ENCODE measurements around the gene ZMAT3. TPM values are rescaled to one million over a fixed set of nuclear protein-coding genes. Genes with fewer than 3 reads are reported as not detected.
"Not testable (repeated sequence)": the region's sequence is repeated elsewhere in the genome, so short reads cannot be mapped to it uniquely, and the experiment has no call there.

The ZMAT3 gene
- total and polyA plus RNA-seq, 2 experiments from 2014 or later: 7.6 to 9.5 TPM

DNA sequence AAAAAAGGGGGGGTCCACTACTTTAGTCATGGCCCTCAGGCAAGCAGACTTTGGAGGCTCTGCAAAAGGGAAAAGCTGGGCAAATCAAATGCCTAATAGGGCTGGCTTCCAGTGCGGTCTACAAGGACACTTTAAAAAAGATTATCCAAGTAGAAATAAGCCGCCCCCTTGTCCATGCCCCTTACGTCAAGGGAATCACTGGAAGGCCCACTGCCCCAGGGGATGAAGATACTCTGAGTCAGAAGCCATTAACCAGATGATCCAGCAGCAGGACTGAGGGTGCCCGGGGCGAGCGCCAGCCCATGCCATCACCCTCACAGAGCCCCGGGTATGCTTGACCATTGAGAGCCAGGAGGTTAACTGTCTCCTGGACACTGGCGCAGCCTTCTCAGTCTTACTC lies 15.3 kb downstream of the ZMAT3 start:
- DNase-seq (ENCODE audit: low read depth in 1 of 2, low spot score in 1 of 2): no peak
- H3K36me3 ChIP-seq: peaks cover 4% of the 10 kb centered on the region
- TF ChIP-seq, protein P1, sequence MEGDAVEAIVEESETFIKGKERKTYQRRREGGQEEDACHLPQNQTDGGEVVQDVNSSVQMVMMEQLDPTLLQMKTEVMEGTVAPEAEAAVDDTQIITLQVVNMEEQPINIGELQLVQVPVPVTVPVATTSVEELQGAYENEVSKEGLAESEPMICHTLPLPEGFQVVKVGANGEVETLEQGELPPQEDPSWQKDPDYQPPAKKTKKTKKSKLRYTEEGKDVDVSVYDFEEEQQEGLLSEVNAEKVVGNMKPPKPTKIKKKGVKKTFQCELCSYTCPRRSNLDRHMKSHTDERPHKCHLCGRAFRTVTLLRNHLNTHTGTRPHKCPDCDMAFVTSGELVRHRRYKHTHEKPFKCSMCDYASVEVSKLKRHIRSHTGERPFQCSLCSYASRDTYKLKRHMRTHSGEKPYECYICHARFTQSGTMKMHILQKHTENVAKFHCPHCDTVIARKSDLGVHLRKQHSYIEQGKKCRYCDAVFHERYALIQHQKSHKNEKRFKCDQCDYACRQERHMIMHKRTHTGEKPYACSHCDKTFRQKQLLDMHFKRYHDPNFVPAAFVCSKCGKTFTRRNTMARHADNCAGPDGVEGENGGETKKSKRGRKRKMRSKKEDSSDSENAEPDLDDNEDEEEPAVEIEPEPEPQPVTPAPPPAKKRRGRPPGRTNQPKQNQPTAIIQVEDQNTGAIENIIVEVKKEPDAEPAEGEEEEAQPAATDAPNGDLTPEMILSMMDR (IDR thresholded peaks at IDR 0.05; ENCODE audit: low read depth, low read length): no peak

DNA sequence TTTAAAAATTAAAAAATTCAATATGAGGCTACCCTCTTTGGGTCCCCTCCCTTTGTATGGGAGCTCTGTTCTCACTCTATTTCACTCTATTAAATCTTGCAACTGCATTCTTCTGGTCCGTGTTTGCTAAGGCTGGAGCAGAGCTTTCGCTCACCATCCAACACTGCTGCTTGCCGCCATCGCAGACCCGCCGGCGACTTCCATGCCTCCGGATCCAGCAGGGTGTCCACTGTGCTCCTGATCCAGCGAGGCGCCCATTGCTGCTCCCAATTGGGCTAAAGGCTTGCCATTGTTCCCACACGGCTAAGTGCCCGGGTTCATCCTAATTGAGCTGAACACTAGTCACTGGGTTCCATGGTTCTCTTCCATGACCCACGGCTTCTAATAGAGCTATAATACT lies 17.0 kb downstream of the ZMAT3 start:
- DNase-seq (ENCODE audit: low read depth in 1 of 2, low spot score in 1 of 2); H3K27ac ChIP-seq; H3K27me3 ChIP-seq; H3K4me3 ChIP-seq; H3K4me1 ChIP-seq (ENCODE audit: low read depth); H3K36me3 ChIP-seq; H3K9me3 ChIP-seq (ENCODE audit: low read depth): not testable (repeated sequence)

More for the DNA sequence above, 15.3 kb downstream of the ZMAT3 start:
- no peaks in the 10 kb centered on the region for H3K9me3 ChIP-seq (ENCODE audit: low read depth)
- no peaks in the 10 kb centered on the region for H3K27me3 ChIP-seq
- no peak overlapping the region for H3K27ac ChIP-seq
- no peak overlapping the region for H3K4me3 ChIP-seq
- H3K4me1 ChIP-seq (ENCODE audit: low read depth): no peaks in the 10 kb centered on the region

DNA sequence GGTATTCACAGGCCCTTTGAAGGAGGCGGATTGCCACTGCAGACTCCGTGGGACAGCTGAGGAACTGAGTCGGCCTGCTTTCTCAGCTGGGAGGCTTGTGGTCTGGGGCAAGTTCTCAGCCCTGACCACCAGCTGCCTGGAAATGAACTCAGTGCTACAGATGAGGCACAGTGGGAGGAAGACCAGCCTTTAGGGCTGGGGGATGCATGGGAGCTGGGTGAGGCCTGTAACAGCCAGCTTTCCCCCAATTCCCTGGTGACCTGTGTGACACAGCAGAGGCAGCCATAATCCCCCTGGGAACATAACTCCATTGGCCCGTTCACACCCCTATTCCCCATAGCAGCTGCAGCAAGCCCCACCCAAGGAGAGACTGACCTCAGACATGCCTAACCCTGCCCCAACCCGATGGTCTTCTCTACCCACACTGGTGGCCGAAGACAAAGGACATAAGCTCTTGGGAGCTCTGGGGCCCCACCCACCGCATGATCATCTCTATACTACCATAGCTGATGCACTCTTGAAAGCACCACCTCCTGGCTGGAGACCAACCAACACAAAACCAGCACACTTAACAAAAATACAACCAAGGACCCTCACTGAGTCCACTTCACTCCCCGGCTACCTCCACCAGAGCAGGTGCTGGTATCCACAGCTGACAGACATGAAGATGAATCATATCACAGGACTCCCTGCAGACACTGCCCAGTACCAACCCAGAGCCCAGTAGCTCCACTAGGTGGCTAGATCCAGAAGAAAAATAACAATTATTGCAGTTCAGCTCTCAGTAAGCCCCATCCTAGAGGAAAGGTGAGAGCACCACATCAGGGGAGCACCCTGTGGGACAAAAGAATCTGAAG lies 24.9 kb downstream of the ZMAT3 start:
- H3K36me3 ChIP-seq: no peaks in the 10 kb centered on the region
- H3K27ac ChIP-seq: peak overlapping the region; percentile 34
- H3K4me1 ChIP-seq (ENCODE audit: low read depth): peaks cover 9% of the 10 kb centered on the region
- no peaks in the 10 kb centered on the region for H3K9me3 ChIP-seq (ENCODE audit: low read depth)
- DNase-seq (ENCODE audit: low read depth in 1 of 2, low spot score in 1 of 2): no peak
- H3K4me3 ChIP-seq: no peak overlapping the region
- TF ChIP-seq, protein P1 (IDR thresholded peaks at IDR 0.05; ENCODE audit: low read depth, low read length): no peak
- no peaks in the 10 kb centered on the region for H3K27me3 ChIP-seq

DNA sequence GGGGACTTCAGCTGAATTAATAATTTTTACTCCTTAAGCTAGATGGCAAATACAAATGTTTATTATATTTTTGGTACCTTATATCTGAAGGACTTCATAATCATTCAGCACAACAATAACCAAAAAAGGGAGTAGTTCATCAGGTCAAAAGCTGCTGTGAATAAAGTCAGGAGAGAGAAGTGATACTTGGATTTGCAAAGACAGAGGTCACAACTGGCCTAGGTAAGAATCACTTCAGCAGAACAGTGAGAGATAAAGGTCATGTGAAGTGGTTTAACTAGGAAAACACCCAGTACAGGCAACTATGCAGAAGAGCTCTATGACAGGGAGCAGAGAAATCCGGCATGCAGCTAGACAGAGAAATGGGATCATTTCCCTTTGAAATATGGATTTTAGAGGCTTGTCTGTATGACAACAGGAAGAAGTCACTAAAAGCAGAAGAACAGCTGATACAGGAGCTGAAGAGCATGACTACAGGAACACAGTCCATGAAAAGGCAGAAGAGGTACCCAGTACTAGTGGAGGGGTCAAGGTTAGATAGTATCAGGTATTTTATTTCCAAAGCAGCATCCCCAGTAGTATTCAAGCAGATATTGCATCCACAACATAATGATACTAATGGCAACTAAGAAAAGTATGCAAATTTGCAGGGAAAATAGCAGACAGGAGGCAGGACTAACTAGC lies 25.7 kb downstream of the ZMAT3 start:
- Histone ChIP-seq H3K4me3 (no peak overlapping the region), H3K27me3 (no peaks in the 10 kb centered on the region), H3K27ac (peak overlapping the region; percentile 34), H3K36me3 (no peaks in the 10 kb centered on the region), H3K9me3 (ENCODE audit: low read depth) (no peaks in the 10 kb centered on the region), H3K4me1 (ENCODE audit: low read depth) (peaks cover 9% of the 10 kb centered on the region)
- peak in 1 of 2 donors; percentile 19 for DNase-seq (ENCODE audit: low read depth in 1 of 2, low spot score in 1 of 2)
- TF ChIP-seq, protein P1 (IDR thresholded peaks at IDR 0.05; ENCODE audit: low read depth, low read length): no peak

DNA sequence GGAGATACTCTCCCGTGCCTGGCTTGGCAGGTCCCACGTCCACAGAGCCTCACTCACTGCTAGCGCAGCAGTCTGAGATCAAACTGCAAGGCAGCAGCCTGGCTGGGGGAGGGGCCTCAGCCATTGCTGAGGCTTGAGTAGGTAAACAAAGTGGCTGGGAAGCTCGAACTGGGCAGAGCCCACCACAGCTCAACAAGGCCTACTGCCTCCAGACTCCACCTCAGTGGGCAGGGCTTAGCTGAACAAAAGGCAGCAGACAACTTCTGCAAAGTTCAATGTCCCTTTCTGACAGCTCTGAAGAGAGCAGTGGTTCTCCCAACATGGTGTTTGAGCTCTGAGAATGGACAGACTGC lies 32.7 kb downstream of the ZMAT3 start:
- not testable (repeated sequence) for H3K27me3 ChIP-seq; DNase-seq (ENCODE audit: low read depth in 1 of 2, low spot score in 1 of 2); H3K27ac ChIP-seq

DNA sequence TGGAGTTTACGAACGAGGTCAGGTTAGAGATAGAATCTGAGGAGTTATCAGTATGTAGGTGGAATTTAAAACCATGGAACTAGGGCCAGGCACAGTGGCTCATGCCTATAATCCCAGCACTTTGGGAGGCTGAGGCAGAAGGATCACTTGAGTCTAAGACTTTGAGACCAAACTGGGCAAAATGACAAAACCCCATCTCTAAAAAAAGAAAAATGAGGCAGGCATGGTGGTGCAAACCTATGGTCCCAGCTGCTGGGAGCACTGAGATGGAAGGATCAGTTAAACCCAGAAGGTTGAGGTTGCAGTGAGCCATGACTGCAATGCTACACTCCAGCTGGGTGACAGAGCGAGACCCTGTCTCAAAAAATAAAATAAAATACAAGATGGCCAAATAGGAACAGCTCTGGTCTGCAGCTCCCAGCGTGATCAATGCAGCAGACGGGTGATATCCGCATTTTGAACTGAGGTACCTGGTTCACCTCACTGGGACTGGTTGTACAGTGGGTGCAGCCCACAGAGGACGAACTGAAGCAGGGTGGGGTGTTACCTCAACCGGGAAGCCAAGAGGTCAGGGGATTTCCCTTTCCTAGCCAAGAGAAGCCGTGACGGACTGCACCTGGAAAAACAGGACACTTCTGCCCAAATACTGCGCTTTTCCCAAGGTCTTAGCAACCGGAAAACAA lies 33.3 kb downstream of the ZMAT3 start:
- Histone ChIP-seq H3K4me1 (ENCODE audit: low read depth) (peaks cover 8% of the 10 kb centered on the region), H3K27ac (no peak overlapping the region), H3K36me3 (no peaks in the 10 kb centered on the region), H3K4me3 (no peak overlapping the region), H3K27me3 (no peaks in the 10 kb centered on the region), H3K9me3 (ENCODE audit: low read depth) (no peaks in the 10 kb centered on the region)
- no peak for DNase-seq (ENCODE audit: low read depth in 1 of 2, low spot score in 1 of 2)
- TF ChIP-seq, protein P1 (IDR thresholded peaks at IDR 0.05; ENCODE audit: low read depth, low read length): no peak

More for the DNA sequence above, 32.7 kb downstream of the ZMAT3 start:
- H3K9me3 ChIP-seq (ENCODE audit: low read depth); H3K4me1 ChIP-seq (ENCODE audit: low read depth); H3K4me3 ChIP-seq; H3K36me3 ChIP-seq: not testable (repeated sequence)

Measured in cardiac muscle cell (in vitro differentiated cells and primary cell).